Measurements from ENCODE around the gene MTMR8.

The MTMR8 gene

GRCh38 chrX:64291123-64291522 lies 104.1 kb downstream of the MTMR8 start:
- no peak for DNase-seq

GRCh38 chrX:64265265-64265664 lies 130.0 kb downstream of the MTMR8 start:
- DNase-seq, result no peak

- no peak for DNase-seq
Measured at GRCh38 chrX:64230123-64230970, 164.9 kb downstream of the MTMR8 start, which contains the start of gene ASB12. TSS of gene ASB12 (minus strand) at chrX:64230607. CDS start at chrX:64225650, 4,957 bp downstream.

- DNase-seq, result no peak
Measured at GRCh38 chrX:64229154-64229553, 166.1 kb downstream of the MTMR8 start.

Data from activated naive CD4-positive, alpha-beta T cell (primary cell).